ENCODE results near the gene SYNPO.

Gene SYNPO

GRCh38 chr5:150627731-150628545 lies 12.5 kb upstream of the SYNPO start:
- H3K27ac ChIP-seq (ENCODE audit: poor library complexity, severe bottlenecking), result no peak overlapping the region

DNA sequence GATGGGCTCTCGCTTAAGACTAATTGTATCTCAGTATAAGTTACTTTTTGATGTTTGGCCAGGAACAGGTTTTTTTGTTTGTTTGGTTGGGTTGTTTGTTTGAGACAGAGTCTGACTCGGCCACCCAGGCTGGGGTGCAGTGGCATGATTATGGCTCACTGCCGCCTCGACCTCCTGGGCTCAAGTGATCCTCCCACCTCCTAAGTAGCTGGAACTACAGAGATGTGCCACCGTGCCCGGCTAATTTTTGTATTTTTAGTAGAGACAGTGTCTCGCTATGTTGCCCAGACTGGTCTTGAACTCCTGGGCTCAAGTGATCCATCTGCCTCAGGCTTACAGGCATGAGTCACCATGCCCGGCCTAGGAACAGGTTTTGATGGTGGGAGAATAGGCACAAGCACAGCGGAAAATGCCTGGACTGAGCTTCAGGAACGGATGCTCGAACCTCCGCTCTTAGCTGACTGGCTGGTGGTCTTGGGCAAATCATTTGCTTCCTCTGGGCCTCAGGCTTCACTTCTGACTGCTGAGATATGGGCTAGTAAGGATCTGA lies 11.4 kb upstream of the SYNPO start:
- Histone ChIP-seq H3K27me3 (ENCODE audit: insufficient read depth, poor library complexity, severe bottlenecking) (no peaks in the 10 kb centered on the region), H3K36me3 (ENCODE audit: low read depth) (no peaks in the 10 kb centered on the region), H3K9me3 (ENCODE audit: severe bottlenecking) (no peaks in the 10 kb centered on the region), H3K4me1 (ENCODE audit: insufficient read depth, poor library complexity, severe bottlenecking) (no peaks in the 10 kb centered on the region), H3K27ac (ENCODE audit: poor library complexity, severe bottlenecking) (no peak overlapping the region), H3K4me3 (ENCODE audit: severe bottlenecking) (no peak overlapping the region)
- DNase-seq (ENCODE audit: low spot score), result no peak
- no peak for TF ChIP-seq CTCF (IDR thresholded peaks at IDR 0.05; ENCODE audit: poor library complexity, severe bottlenecking)
- no peak for ATAC-seq (ENCODE audit: low read depth)

More at GRCh38 chr5:150627731-150628545, 12.5 kb upstream of the SYNPO start:
- Histone ChIP-seq H3K9me3 (ENCODE audit: severe bottlenecking) (no peaks in the 10 kb centered on the region), H3K36me3 (ENCODE audit: low read depth) (no peaks in the 10 kb centered on the region), H3K4me3 (ENCODE audit: severe bottlenecking) (no peak overlapping the region), H3K27me3 (ENCODE audit: insufficient read depth, poor library complexity, severe bottlenecking) (no peaks in the 10 kb centered on the region), H3K4me1 (ENCODE audit: insufficient read depth, poor library complexity, severe bottlenecking) (no peaks in the 10 kb centered on the region)
- DNase-seq (ENCODE audit: low spot score) (no peak), ATAC-seq (ENCODE audit: low read depth) (no peak)
- TF ChIP-seq CTCF (IDR thresholded peaks at IDR 0.05; ENCODE audit: poor library complexity, severe bottlenecking), result no peak

DNA sequence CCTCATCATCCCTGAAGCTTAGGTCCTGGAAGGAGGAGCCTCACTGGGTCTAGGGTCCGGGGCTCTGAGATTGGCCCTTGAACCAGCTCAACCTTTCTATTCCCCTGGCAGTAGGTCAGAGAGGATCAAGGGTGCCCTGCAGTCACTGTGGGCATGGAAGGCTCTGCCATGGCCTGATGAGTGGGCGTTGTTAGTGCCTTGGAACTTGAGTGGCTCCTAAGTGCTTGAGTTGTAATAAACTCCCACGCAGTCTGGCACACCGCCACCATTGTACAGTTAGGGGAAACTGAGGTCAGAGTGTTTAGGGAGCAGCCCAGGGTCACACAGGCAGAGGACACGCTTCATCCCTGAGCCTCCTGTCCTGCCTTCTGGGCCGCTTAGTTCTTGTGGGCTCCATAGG lies 10.4 kb upstream of the SYNPO start:
- no peak for ATAC-seq (ENCODE audit: low read depth)
- Histone ChIP-seq H3K27me3 (ENCODE audit: insufficient read depth, poor library complexity, severe bottlenecking) (no peaks in the 10 kb centered on the region), H3K9me3 (ENCODE audit: severe bottlenecking) (no peaks in the 10 kb centered on the region), H3K27ac (ENCODE audit: poor library complexity, severe bottlenecking) (no peak overlapping the region), H3K36me3 (ENCODE audit: low read depth) (no peaks in the 10 kb centered on the region), H3K4me3 (ENCODE audit: severe bottlenecking) (no peak overlapping the region), H3K4me1 (ENCODE audit: insufficient read depth, poor library complexity, severe bottlenecking) (peaks cover 3% of the 10 kb centered on the region)
- no peak for TF ChIP-seq CTCF (IDR thresholded peaks at IDR 0.05; ENCODE audit: poor library complexity, severe bottlenecking)
- DNase-seq (ENCODE audit: low spot score), result no peak

GRCh38 chr5:150630461-150631325 lies 9.8 kb upstream of the SYNPO start:
- TF ChIP-seq CTCF (IDR thresholded peaks at IDR 0.05; ENCODE audit: poor library complexity, severe bottlenecking), result no peak
- Histone ChIP-seq H3K36me3 (ENCODE audit: low read depth) (no peaks in the 10 kb centered on the region), H3K4me1 (ENCODE audit: insufficient read depth, poor library complexity, severe bottlenecking) (peaks cover 10% of the 10 kb centered on the region), H3K27ac (ENCODE audit: poor library complexity, severe bottlenecking) (no peak overlapping the region), H3K4me3 (ENCODE audit: severe bottlenecking) (no peak overlapping the region), H3K27me3 (ENCODE audit: insufficient read depth, poor library complexity, severe bottlenecking) (no peaks in the 10 kb centered on the region), H3K9me3 (ENCODE audit: severe bottlenecking) (no peaks in the 10 kb centered on the region)
- ATAC-seq (ENCODE audit: low read depth) (no peak), DNase-seq (ENCODE audit: low spot score) (no peak)

Data from RWPE2 (cell line).